ENCODE data around the gene IRX2.

Gene IRX2

GRCh38 chr5:2756211-2757152 lies 5.0 kb upstream of the IRX2 start:
- peak; percentile 78 for DNase-seq (ENCODE audit: low spot score)

DNA sequence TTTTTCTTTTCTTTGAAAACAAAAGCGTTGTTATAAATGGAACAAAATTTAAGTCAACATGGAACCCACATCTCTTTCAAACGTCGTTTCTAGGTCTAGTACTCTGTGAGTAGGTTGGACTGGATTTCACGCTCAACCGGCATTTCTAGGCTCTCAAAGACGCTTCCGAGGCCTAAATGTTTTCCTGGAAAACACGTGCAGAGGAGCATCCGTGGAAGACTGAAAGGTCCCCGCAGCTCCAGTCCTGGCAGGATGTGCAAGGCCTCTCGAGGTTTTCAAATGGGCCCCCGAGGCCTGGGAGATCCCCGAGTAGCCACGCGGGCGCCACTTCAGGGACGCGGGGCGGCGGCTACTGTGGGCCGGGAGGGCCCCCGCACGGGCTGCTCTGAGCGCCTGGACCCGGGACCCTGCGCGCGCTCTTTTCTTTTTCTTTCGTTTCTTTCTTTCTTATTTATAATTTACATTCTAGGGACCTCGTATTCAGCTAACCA lies 4.2 kb upstream of the IRX2 start:
- peak; percentile 4 for DNase-seq (ENCODE audit: low spot score)

DNA sequence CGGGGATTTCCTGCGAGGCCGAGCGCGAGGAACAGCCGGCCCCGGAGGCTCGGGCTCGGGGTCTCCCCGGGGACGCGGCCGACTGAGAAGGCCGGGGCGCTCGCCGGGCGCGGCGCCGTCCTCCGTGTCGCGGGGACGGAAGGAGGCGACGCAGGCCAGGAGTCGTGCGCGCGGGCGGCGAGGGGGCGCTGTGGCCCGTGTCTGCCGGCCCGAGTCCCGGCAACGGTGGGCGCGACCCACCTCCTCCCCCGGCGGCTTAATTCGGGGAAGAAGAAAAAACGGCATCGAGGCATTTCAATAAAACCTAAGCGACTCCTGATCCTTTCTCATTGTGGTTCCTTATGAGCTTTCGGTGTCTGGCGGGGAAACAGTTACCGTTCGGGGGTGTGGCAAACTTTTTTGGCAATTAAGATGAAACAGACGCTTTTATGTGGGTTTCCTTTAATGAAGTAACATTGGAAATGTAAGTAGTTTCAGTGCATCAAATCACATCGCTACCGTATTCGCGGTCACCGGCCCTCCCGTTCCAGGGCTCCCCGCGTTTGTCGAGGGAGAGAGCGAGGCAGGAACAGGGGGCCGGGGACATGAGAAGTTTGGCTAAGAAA lies 3.7 kb upstream of the IRX2 start:
- peak; percentile 21 for DNase-seq (ENCODE audit: low spot score)

DNA sequence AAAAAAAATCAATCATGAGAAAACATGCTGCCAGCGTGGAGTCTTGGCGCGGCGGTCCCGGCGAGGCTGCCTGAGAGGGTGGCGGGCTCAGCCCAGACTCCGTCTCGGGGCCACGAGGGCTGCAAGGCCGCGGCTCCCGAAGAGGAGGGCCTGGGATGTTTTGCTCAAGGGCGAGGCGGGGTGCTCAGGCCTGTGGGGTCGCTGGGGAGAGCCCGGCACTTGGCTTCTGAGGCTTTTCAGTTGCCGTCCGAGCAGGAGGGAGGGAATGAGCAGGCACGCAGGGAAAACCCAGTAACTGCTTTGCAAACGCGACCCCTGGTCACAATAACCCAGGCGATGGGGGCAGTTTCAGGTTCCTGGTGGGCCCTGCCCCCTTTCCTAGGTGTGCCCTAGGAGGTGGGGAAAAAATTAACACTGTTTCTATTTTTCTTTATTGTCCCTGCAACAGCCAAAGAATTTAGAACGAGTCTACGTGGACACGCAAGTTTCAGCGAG lies 3.2 kb upstream of the IRX2 start:
- DNase-seq (ENCODE audit: low spot score) = no peak

- no peak for DNase-seq (ENCODE audit: low spot score)
Observed at GRCh38 chr5:2753452-2754420, 2.3 kb upstream of the IRX2 start.

- DNase-seq (ENCODE audit: low spot score) = peak; percentile 22
Observed at GRCh38 chr5:2752821-2753439, 1.5 kb upstream of the IRX2 start.

DNA sequence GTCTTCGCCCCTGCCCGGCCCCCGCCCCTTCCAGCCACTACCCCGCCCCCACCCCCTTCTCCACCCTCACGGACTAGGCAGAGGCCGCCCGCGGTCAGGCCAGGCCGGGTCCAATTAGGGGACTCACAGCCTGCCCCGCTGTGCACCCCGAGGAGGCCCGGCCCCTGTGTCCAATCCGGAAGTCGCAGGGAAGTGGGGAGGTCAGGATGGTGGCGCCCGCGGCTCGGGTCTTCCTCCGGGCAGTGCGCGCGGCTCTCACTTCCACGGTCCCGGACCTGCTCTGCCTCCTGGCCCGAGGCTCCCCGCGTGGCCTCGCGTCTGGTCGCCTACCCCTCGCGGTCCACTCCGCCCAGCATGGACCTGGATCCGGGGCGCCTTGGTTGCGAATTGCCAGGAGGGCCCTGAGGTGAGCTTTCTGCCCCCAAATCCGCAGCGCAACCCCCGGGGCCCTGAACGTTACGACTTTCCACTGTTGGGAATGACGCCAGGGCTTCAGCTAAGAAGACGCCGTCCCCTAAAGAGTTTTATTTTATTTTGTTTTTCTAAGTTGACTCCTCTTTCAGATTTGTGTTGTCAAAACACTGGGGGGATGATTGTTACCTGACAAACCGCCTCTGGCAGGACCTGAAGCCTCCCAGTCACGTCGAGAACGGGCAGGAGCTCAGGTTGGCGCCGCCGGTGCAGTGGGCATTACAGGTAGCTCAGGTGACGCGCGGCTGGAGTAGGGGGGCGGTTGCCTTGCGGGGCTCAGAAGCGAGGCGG lies 763 bp upstream of the IRX2 start:
- peak; percentile 52 for DNase-seq (ENCODE audit: low spot score)

DNA sequence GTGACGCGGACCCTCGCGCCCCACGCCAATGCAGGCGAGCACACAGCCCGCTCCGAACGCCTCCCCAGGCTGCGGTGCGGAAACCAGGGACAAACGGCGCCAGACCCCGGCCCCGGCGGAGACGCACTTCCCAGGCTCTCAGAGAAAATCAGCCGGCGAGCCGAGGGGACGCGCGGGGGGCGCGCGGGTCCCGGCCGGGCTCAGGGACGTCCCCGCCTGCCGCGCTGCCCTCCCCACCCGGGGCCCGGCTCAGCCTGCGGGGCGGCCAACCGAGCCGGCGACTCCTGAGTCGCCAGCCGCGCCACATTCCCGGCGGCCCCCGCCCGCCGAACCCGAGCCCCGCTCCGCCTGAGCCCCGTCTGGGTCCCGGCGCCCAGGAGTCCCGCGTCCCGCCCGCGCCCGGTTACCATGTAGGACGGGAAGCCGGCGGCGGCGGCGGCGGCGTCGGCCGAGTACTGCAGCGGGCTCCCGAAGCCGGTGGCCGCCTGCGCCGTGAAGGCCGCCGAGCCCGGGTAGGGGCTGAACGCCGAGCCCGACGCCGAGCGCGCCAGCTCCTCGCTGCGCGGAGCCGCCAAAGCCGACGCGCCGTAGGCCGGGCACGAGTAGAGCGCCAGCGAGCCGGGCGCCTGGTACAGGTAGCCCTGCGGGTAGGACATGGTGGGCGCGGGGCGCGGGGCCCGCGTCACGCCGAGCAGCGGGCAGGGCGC lies 566 bp downstream of the IRX2 start:
- peak; percentile 39 for DNase-seq (ENCODE audit: low spot score)

GRCh38 chr5:2750026-2750757 lies 1.3 kb downstream of the IRX2 start:
- DNase-seq (ENCODE audit: low spot score) = peak; percentile 39

GRCh38 chr5:2749514-2750025 lies 1.9 kb downstream of the IRX2 start:
- DNase-seq (ENCODE audit: low spot score) = peak; percentile 12

GRCh38 chr5:2748861-2749513 lies 2.5 kb downstream of the IRX2 start:
- peak; percentile 11 for DNase-seq (ENCODE audit: low spot score)

GRCh38 chr5:2748179-2748860 lies 3.2 kb downstream of the IRX2 start:
- no peak for DNase-seq (ENCODE audit: low spot score)

GRCh38 chr5:2747363-2748162 lies 3.9 kb downstream of the IRX2 start:
- peak; percentile 12 for DNase-seq (ENCODE audit: low spot score)

GRCh38 chr5:2746561-2747032 lies 4.9 kb downstream of the IRX2 start:
- peak; percentile 17 for DNase-seq (ENCODE audit: low spot score)

GRCh38 chr5:2744485-2744884 lies 7.0 kb downstream of the IRX2 start:
- DNase-seq (ENCODE audit: low spot score) = no peak

DNA sequence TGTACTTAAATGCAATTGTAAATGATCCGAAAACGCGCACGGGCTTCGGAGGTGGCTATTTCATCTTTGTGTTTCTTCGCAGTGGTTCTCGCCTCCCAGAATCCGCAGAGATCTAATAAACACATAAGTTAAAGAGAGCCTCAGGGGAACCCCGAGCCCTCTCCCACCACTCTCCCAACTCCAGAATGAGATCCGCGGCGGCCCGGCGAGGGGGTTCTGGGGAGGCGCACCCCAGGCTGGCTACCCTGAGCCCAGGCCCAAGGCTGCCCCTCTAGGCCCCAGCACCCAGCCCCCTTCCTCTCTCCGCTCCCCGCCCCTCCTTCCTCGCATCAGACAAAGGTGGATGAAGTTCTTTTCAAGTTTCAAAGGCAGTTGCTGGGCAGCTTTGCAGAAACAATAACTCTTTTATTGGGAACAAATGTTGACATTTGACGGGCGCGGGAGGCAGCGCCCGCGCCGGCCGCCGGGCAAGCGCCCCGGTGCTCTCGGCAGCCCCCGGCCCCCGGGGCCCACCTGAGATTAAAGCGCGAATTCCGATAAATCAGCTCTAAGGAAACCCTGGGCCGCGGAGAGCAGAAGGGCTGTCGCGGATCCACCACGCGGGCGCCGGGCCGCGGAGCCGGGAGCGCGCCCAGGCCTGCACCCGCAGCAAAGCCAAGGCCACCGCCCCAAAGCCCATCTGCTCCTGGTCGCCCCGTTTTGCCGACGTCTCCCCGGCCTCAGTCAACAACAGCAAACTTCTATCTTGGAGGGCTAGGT lies 8.4 kb downstream of the IRX2 start:
- DNase-seq (ENCODE audit: low spot score) = no peak

Data from kidney tubule cell (primary cell).